Gastroesophageal sphincter (tissue), 3 donors: ENCODE data around the gene GRN.

ENCODE experiments used
- CTCF ChIP-seq, 4 experiments: fragments of 200-600 bp in 2 of 4; fragments of 450-650 bp in 2 of 4; sonication (generic) in 1 of 4; IDR thresholded peaks; one replicate each; pipeline ENCODE4 v1.5.1; 2017 to 2019; ENCODE audit warnings: antibody characterized with exemption in 4 of 4, mild to moderate bottlenecking in 2 of 4, moderate library complexity in 2 of 4
- EP300 ChIP-seq: sonication (generic); formaldehyde crosslinking; IDR thresholded peaks from one replicate; pipeline ENCODE4 v1.6.1; 2017; ENCODE audit warnings: antibody characterized with exemption, mild to moderate bottlenecking
- POLR2A ChIP-seq, 2 donors: fragments of 450-650 bp; IDR thresholded peaks; one replicate each; pipeline ENCODE4 v1.6.1; 2017; ENCODE audit warnings: antibody characterized with exemption in 2 of 2, mild to moderate bottlenecking in 2 of 2, moderate library complexity in 1 of 2
- POLR2AphosphoS5 ChIP-seq: sonication (generic); formaldehyde crosslinking; IDR thresholded peaks from one replicate; pipeline ENCODE4 v1.6.1; 2017; ENCODE audit warnings: antibody characterized with exemption

- TF ChIP-seq CTCF (IDR thresholded peaks at IDR 0.05) (no peak), POLR2A (IDR thresholded peaks at IDR 0.05) (no peak), POLR2AphosphoS5 (no peak), EP300 (no peak)
Measured at GRCh38 chr17:44372036-44372435, 26.9 kb downstream of the GRN start.
